Caco-2 (cell line): ENCODE data around the gene FAM221B. TPM values are rescaled to one million over a fixed set of nuclear protein-coding genes. Genes with fewer than 3 reads are reported as not detected.

ENCODE experiments used
- BruUV-seq: library from RNA; stranded (reverse); fragments of 400-500 nt; replicated peaks from 2 replicates; lab custom pipeline; 2021; lab: Mats Ljungman, UMichigan
- CTCF ChIA-PET: fragments of 300-600 bp; sonication (Branson Sonifier 250); formaldehyde crosslinking; loops from one replicate; lab custom pipeline; 2022; ENCODE audit warnings: antibody characterized with exemption; lab: Charles Lee
- POLR2A ChIA-PET: fragments of 300-600 bp; sonication (Branson Sonifier 250); formaldehyde crosslinking; loops from one replicate; lab custom pipeline; 2022; ENCODE audit warnings: antibody characterized with exemption; lab: Charles Lee
- DNase-seq, 2 experiments: peaks; one replicate each; pipeline versions ENCODE4 v3.0.0 to v3.0.0-alpha.2; 2020 to 2022
- H3K27me3 ChIP-seq: replicated peaks from 2 replicates; pipeline ENCODE4 v1.6.0; 2011; ENCODE audit warnings: low read length; ENCODE audit not compliant: control insufficient read depth, insufficient read depth
- H3K36me3 ChIP-seq: 2 replicates; pipeline ENCODE4 v1.5.1; 2011; ENCODE audit warnings: low read length; ENCODE audit not compliant: control insufficient read depth, insufficient read depth
- H3K4me1 ChIP-seq: fragments of 250-450 bp; sonication (Bioruptor Pico); 2 replicates; pipeline ENCODE4 v1.5.1; 2020; ENCODE audit warnings: mild to moderate bottlenecking
- H3K4me3 ChIP-seq: 2 replicates; pipeline ENCODE4 v1.5.1; 2011; ENCODE audit warnings: low read depth, mild to moderate bottlenecking, control low read depth, low read length
- H3K9me3 ChIP-seq: fragments of 250-450 bp; sonication (Bioruptor Pico); 2 replicates; pipeline ENCODE4 v1.5.1; 2020; ENCODE audit warnings: mild to moderate bottlenecking, moderate library complexity
- H3K27ac Mint-ChIP-seq: one replicate; pipeline ENCODE4 v1.8.0; 2022; ENCODE audit warnings: mixed read lengths; ENCODE audit not compliant: unreplicated experiment
- H3K27me3 Mint-ChIP-seq: one replicate; pipeline ENCODE4 v1.8.0; 2022; ENCODE audit warnings: mixed read lengths; ENCODE audit not compliant: insufficient read depth, unreplicated experiment
- H3K36me3 Mint-ChIP-seq: one replicate; pipeline ENCODE4 v1.8.0; 2022; ENCODE audit warnings: mild to moderate bottlenecking, mixed read lengths; ENCODE audit not compliant: insufficient read depth, unreplicated experiment
- H3K4me1 Mint-ChIP-seq: one replicate; pipeline ENCODE4 v1.8.0; 2022; ENCODE audit warnings: low read depth, mixed read lengths; ENCODE audit not compliant: unreplicated experiment
- H3K4me3 Mint-ChIP-seq: one replicate; pipeline ENCODE4 v1.8.0; 2022; ENCODE audit warnings: mild to moderate bottlenecking, moderate library complexity, mixed read lengths; ENCODE audit not compliant: unreplicated experiment
- H3K9me3 Mint-ChIP-seq: one replicate; pipeline ENCODE4 v1.8.0; 2022; ENCODE audit warnings: mixed read lengths; ENCODE audit not compliant: unreplicated experiment
- CTCF ChIP-seq, 2 experiments: fragments of 200-600 bp in 1 of 2; IDR thresholded peaks; 1 replicate in 1 of 2; 2 replicates in 1 of 2; pipeline versions ENCODE4 v1.5.1 to v1.8.0; 2011 to 2022; ENCODE audit warnings: antibody characterized with exemption in 1 of 2, control low read depth in 1 of 2, inconsistent platforms in 1 of 2, low read depth in 1 of 2, low read length in 1 of 2, mild to moderate bottlenecking in 1 of 2, moderate library complexity in 1 of 2; ENCODE audit not compliant: insufficient read depth in 1 of 2, severe bottlenecking in 1 of 2, unreplicated experiment in 1 of 2
- intact Hi-C: fragments of 100-400 bp; cut with micrococcal nuclease; formaldehyde crosslinking; loops from one replicate; pipeline ENCODE4 v1.10.0; 2022; ENCODE audit not compliant: unreplicated experiment
- total RNA-seq: library from RNA; stranded (reverse); gene quantifications from 2 replicates; pipeline ENCODE4 v1.2.3, GENCODE V29; 2022

FAM221B gene
- total RNA-seq, 1 experiment from 2014 or later: not detected

GRCh38 chr9:35798658-35799374 is 29.7 kb downstream of the FAM221B start:
- H3K4me1 ChIP-seq: peaks cover 46% of the 10 kb centered on the region
- no peaks in the 10 kb centered on the region for H3K27me3 ChIP-seq
- Mint-ChIP-seq H3K4me3 (no peak overlapping the region), H3K27me3 (no peaks in the 10 kb centered on the region), H3K36me3 (peaks cover 13% of the 10 kb centered on the region), H3K9me3 (no peaks in the 10 kb centered on the region), H3K27ac (no peak overlapping the region), H3K4me1 (peaks cover 29% of the 10 kb centered on the region)
- ChIA-PET POLR2A (no interaction called here), CTCF (interaction anchor here (0.9 to 1.2 kb wide), 2 partner anchors 9 to 13 kb away, joined by 3 to 4 read pairs; partner anchors contain the start of gene SPAG8)
- TF ChIP-seq CTCF (IDR thresholded peaks at IDR 0.05; ENCODE audit: insufficient read depth in 1 of 2, low read depth in 1 of 2, low read length in 1 of 2, severe bottlenecking in 1 of 2, unreplicated experiment in 1 of 2): no peak
- BruUV-seq: no TSS peak
- intact Hi-C loops: no loop called here
- no peaks in the 10 kb centered on the region for H3K9me3 ChIP-seq
- no peaks in the 10 kb centered on the region for H3K36me3 ChIP-seq
- no peak for DNase-seq
- no peak overlapping the region for H3K4me3 ChIP-seq

- Mint-ChIP-seq H3K36me3 (peaks cover 8% of the 10 kb centered on the region), H3K27me3 (no peaks in the 10 kb centered on the region), H3K9me3 (no peaks in the 10 kb centered on the region), H3K4me3 (no peak overlapping the region), H3K27ac (no peak overlapping the region), H3K4me1 (peaks cover 29% of the 10 kb centered on the region)
- Histone ChIP-seq H3K36me3 (0 out of 2 replicates have a peak, but pooled peaks cover under 1% of the 10 kb centered on the region), H3K9me3 (no peaks in the 10 kb centered on the region), H3K4me1 (peaks cover 44% of the 10 kb centered on the region), H3K27me3 (no peaks in the 10 kb centered on the region), H3K4me3 (no peak overlapping the region)
- POLR2A ChIA-PET: no interaction called here
- intact Hi-C loops: no loop called here
- no peak for DNase-seq
- no peak for TF ChIP-seq CTCF (IDR thresholded peaks at IDR 0.05; ENCODE audit: insufficient read depth in 1 of 2, low read depth in 1 of 2, low read length in 1 of 2, severe bottlenecking in 1 of 2, unreplicated experiment in 1 of 2)
- CTCF ChIA-PET: no interaction called here
- no TSS peak for BruUV-seq
These were observed 31.0 kb downstream of the FAM221B start for GRCh38 chr9:35797311-35798109.

- Mint-ChIP-seq H3K4me1 (peaks cover 14% of the 10 kb centered on the region), H3K4me3 (no peak overlapping the region), H3K27me3 (no peaks in the 10 kb centered on the region), H3K9me3 (no peaks in the 10 kb centered on the region), H3K36me3 (peaks cover 2% of the 10 kb centered on the region), H3K27ac (no peak overlapping the region)
- H3K36me3 ChIP-seq: 0 out of 2 replicates have a peak, but pooled peaks cover 1% of the 10 kb centered on the region
- no peak for TF ChIP-seq CTCF (IDR thresholded peaks at IDR 0.05; ENCODE audit: insufficient read depth in 1 of 2, low read depth in 1 of 2, low read length in 1 of 2, severe bottlenecking in 1 of 2, unreplicated experiment in 1 of 2)
- no peaks in the 10 kb centered on the region for H3K9me3 ChIP-seq
- no peaks in the 10 kb centered on the region for H3K27me3 ChIP-seq
- ChIA-PET POLR2A (no interaction called here), CTCF (no interaction called here)
- H3K4me1 ChIP-seq: peaks cover 30% of the 10 kb centered on the region
- DNase-seq: no peak
- intact Hi-C loops: no loop called here
- BruUV-seq: no TSS peak
- no peak overlapping the region for H3K4me3 ChIP-seq
These were observed 32.8 kb downstream of the FAM221B start for GRCh38 chr9:35795695-35796094.
